VCaP (cell line): ENCODE data around the gene SLC45A3.

Source experiments
- H3K27ac ChIP-seq: fragments of 450-650 bp; 2 replicates; pipeline ENCODE4 v1.5.1; 2017
- TF ChIP-seq, protein P1 (sequence below): fragments of 450-650 bp; conservative IDR thresholded peaks from 2 replicates; pipeline ENCODE4 v1.5.1; 2017; ENCODE audit warnings: mild to moderate bottlenecking, moderate library complexity

The SLC45A3 gene

DNA sequence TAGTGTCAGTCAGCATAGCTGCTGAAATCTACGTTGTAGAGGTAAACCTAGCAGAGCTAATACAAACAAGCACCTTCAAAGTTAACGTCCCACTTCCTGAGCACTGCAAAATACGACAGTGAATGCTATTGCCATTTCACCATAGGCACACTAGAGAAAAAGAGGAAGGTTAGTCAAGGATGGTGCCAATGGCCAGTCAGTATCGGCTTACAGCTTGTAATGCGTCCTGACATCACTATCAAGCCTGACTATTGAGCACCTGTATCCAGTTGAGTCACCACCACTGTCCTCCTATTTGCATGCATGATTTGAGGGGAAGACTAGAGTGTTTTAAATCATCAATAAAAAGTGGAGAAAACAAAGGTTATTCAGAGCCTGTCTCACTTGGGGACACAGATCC lies 35.3 kb upstream of the SLC45A3 start:
- H3K27ac ChIP-seq: peak overlapping the region; percentile 89
- TF ChIP-seq, protein P1, sequence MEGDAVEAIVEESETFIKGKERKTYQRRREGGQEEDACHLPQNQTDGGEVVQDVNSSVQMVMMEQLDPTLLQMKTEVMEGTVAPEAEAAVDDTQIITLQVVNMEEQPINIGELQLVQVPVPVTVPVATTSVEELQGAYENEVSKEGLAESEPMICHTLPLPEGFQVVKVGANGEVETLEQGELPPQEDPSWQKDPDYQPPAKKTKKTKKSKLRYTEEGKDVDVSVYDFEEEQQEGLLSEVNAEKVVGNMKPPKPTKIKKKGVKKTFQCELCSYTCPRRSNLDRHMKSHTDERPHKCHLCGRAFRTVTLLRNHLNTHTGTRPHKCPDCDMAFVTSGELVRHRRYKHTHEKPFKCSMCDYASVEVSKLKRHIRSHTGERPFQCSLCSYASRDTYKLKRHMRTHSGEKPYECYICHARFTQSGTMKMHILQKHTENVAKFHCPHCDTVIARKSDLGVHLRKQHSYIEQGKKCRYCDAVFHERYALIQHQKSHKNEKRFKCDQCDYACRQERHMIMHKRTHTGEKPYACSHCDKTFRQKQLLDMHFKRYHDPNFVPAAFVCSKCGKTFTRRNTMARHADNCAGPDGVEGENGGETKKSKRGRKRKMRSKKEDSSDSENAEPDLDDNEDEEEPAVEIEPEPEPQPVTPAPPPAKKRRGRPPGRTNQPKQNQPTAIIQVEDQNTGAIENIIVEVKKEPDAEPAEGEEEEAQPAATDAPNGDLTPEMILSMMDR: no peak

DNA sequence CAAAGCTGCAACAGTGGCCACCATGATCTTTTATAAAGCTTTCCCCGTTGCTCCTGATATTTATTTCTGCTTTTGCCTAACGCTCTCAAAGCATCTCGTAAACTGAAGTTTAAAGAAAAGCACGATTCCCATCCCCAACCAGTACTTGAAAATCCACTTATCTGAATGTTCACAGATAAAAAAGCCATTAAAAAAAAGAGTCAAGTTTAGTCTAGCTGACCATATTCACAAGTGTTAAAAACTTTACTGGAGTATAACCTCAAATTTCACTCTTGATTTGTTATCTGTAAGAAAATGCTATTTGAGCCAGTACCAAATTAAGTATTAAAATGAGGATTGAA lies 34.6 kb upstream of the SLC45A3 start:
- H3K27ac ChIP-seq: peak overlapping the region; percentile 89
- TF ChIP-seq, protein P1: no peak

DNA sequence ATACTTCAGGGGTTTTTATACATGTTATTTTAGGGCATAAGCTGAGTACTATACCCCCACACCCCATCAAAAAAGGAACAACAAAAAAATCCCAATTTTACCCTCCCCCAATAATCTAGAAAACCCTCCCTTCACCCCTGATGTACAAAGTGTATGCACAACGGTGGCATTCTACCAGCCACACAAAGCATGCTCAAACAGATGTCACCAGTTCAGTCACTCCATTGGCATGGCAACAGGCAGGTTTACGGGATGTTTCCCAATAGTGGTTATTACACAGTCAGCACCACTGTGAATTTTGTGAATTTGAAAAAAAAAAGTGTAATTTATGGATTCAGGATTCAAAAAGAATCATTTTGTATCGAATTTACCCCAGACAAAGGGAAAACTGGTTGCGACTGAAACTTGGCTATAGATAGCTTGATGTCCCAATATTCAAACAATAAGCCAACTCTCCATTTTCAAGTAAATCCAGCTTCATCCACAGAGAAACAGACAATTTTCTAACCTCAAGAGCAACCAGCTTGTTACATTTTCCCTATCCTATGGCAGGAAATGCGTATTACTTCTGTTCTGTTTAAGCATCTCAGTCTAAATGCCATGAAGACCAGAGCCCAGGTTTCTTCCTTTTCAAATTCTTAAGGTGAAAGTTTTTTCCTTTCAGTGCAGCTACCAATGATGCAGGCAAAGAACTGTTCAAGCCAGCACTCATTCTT lies 34.0 kb upstream of the SLC45A3 start:
- peak overlapping the region; percentile 89 for H3K27ac ChIP-seq
- TF ChIP-seq, protein P1: no peak

DNA sequence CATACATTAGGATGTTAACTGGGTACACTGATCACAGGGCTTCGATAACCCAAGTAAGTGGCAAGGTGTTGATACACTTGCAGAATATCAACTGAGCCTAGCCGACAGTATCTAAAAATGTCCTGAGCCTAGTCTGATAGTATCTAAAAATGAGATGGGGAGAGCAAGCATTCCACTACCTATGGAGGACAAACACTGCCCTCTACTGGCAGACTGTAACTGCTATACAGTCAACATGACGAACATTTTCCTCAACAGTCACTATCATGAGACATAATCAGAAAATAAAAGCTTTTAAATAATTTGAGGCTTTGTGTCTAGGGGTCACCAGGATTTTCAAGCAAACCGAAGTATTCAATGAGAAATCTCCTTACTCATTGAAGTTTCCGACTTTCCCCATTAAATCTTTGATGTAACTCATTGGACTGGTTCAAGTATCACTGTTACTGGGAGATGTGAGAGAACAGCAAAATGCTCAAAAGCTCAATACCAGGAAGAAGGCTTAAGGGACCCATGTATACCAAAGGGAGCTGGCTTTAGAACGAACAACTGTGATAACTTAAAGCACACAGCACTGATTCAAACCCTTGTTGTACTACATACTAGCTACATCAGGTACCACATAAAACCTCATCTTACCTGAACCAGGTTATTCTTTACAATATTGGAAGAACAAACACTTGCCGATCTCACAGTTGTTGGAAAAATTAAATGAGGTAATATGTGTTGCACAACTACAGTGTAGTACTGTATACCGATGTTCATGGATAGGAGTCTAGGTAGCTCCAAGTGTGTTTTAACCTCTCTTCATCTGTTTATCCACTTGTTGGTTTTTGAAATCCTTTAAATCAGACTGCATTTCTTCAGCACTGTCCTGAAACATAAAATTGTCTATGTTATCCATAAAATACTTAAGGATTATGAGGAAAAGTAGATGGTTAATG lies 31.1 kb upstream of the SLC45A3 start:
- peak overlapping the region; percentile 89 for H3K27ac ChIP-seq
- TF ChIP-seq, protein P1: peak; percentile 88

DNA sequence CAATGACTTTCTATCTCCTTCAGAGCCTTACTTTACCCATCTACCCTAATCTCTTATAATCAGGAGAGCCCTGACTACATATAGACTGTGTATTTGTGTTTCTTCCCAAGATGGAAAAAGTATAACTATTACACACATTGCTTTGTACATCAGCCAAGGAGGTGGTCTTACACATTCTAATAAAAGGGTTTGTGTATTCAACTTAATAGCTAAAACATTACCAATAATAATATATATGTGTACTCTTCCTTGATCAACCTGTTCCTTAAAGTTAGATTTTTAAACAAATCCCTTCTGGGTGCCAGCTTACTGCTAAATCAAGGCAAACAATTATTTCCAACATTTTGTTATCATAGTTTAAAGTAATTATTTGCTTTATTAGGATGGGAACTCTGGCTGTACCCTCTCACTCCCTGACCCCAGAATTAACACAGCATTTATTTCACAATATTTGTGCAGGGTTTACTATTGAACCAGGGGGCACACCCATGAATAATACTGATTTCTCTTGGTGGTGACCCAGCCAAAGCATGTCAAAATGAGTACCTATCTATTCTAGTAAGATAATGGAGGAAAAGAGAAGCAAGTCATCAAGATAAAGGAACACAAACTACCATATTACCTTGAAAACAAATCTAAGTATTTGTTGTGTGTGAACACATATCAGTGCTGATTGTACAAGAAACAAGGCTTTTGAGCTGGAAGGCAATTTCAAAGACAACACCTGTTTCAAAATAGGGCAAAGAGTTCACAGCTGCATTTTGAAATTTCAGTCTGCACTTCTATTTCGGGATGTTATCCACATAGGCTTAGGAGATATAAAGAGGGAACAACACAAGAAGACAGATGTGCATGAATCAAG lies 30.1 kb upstream of the SLC45A3 start:
- H3K27ac ChIP-seq: peak overlapping the region; percentile 89
- TF ChIP-seq, protein P1: no peak

DNA sequence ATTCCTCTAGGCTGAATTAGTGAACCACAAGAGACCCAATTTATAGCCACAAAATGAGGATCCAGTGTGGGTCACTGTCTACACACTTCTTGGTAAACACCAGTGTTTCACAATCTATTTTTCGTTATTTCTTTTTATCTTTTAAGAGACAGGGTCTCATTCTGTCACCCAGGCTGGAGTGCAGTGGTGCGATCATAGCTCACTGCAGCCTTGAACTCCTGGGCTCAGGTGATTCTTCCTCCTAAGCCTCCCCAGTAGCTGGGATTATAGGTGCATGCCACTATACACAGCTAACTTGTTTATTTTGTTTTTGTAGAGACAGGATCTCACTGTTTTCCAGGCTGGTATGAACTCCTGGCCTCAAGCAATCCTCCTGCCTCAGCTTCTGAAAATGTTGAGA lies 29.3 kb upstream of the SLC45A3 start:
- H3K27ac ChIP-seq: peak overlapping the region; percentile 89
- TF ChIP-seq, protein P1: no peak

DNA sequence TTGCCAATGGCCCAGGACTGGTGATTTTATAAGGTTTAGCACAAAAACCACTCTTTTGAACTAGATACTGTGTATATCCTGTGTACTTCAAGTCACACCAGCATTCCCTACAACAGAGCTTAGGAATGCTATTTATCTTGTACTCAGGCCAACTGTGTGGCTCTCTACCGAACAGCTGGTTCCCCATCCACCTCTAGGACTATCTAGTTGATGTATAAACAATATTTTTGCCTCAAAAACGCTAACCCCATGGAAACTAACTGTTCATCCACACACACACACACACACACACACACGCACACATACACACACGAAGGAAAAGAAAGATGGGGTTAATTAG lies 28.7 kb upstream of the SLC45A3 start:
- H3K27ac ChIP-seq: peak overlapping the region; percentile 89
- TF ChIP-seq, protein P1: no peak
